PC-3 (cell line): Measurements from ENCODE around the gene HPN. TPM values are rescaled to one million over a fixed set of nuclear protein-coding genes. Genes with fewer than 3 reads are reported as not detected.

Experiments used
- ATAC-seq: fragments of 200-7000 bp; cut with Tn5 transposase; 2 replicates; pipeline ENCODE4 v1.9.1; 2020; ENCODE audit warnings: mild to moderate bottlenecking, moderate library complexity
- BruUV-seq: library from RNA; stranded (reverse); fragments of 400-500 nt; replicated peaks from 2 replicates; lab custom pipeline; 2021; lab: Mats Ljungman, UMichigan
- CTCF ChIA-PET: fragments of 300-600 bp; sonication (Branson Sonifier 250); formaldehyde crosslinking; loops from one replicate; lab custom pipeline; 2022; ENCODE audit warnings: antibody characterized with exemption; lab: Charles Lee
- POLR2A ChIA-PET: fragments of 300-600 bp; sonication (Branson Sonifier 250); formaldehyde crosslinking; loops from one replicate; lab custom pipeline; 2022; ENCODE audit warnings: antibody characterized with exemption; ENCODE audit not compliant: unreplicated experiment; lab: Charles Lee
- DNase-seq: peaks from one replicate; pipeline ENCODE4 v3.0.0-alpha.2; 2015
- H2AFZ ChIP-seq: fragments of 300-600 bp; sonication (generic); 2 replicates; pipeline ENCODE4 v1.6.0; 2016; ENCODE audit warnings: antibody characterized with exemption, low read length
- H3F3A ChIP-seq: fragments of 300-600 bp; sonication (generic); one replicate; pipeline ENCODE4 v1.6.0; 2017; ENCODE audit warnings: antibody characterized with exemption, low read length, control low read depth, mild to moderate bottlenecking; ENCODE audit not compliant: unreplicated experiment
- H3K27ac ChIP-seq: fragments of 300-600 bp; sonication (generic); 2 replicates; pipeline ENCODE4 v1.5.1; 2016; ENCODE audit warnings: mild to moderate bottlenecking, low read length
- H3K27me3 ChIP-seq: fragments of 300-600 bp; sonication (generic); 2 replicates; pipeline ENCODE4 v1.6.1; 2016; ENCODE audit warnings: low read length, mixed read lengths
- H3K36me3 ChIP-seq: fragments of 300-600 bp; sonication (generic); 2 replicates; pipeline ENCODE4 v1.6.1; 2016; ENCODE audit warnings: low read depth, mixed run types, low read length, mixed read lengths
- H3K4me1 ChIP-seq: fragments of 300-600 bp; sonication (generic); 2 replicates; pipeline ENCODE4 v1.5.1; 2016; ENCODE audit warnings: low read length; ENCODE audit not compliant: insufficient read depth
- H3K4me2 ChIP-seq: fragments of 300-600 bp; sonication (generic); 2 replicates; pipeline ENCODE4 v1.6.0; 2016; ENCODE audit warnings: low read length
- H3K4me3 ChIP-seq: fragments of 300-600 bp; sonication (generic); 2 replicates; pipeline ENCODE4 v1.5.1; 2016; ENCODE audit warnings: mild to moderate bottlenecking, low read length, mixed read lengths
- H3K79me2 ChIP-seq: fragments of 300-600 bp; sonication (generic); 2 replicates; pipeline ENCODE4 v1.6.1; 2017; ENCODE audit warnings: low read length, mixed read lengths
- H3K9ac ChIP-seq: fragments of 300-600 bp; sonication (generic); 2 replicates; pipeline ENCODE4 v1.6.0; 2016; ENCODE audit warnings: mild to moderate bottlenecking, low read length
- H3K9me2 ChIP-seq: fragments of 300-600 bp; sonication (generic); replicated peaks from 2 replicates; pipeline ENCODE4 v1.6.1; 2016; ENCODE audit warnings: mixed run types, low read length, mixed read lengths
- H3K9me3 ChIP-seq: fragments of 300-600 bp; sonication (generic); 2 replicates; pipeline ENCODE4 v1.6.1; 2016; ENCODE audit warnings: low read length, mixed read lengths
- H4K20me1 ChIP-seq: fragments of 300-600 bp; sonication (generic); 2 replicates; pipeline ENCODE4 v1.6.1; 2016; ENCODE audit warnings: low read length, mixed read lengths
- EZH2 ChIP-seq: fragments of 300-600 bp; sonication (generic); IDR thresholded peaks from one replicate; pipeline ENCODE4 v1.6.1; 2017; ENCODE audit warnings: antibody characterized with exemption, mild to moderate bottlenecking, low read length; ENCODE audit not compliant: unreplicated experiment
- EZH2phosphoT487 ChIP-seq: fragments of 300-600 bp; sonication (generic); IDR thresholded peaks from 2 replicates; pipeline ENCODE4 v1.6.1; 2018; ENCODE audit warnings: mild to moderate bottlenecking, antibody characterized with exemption, low read length, borderline replicate concordance
- intact Hi-C: fragments of 100-400 bp; cut with micrococcal nuclease; formaldehyde crosslinking; loops from 2 replicates; pipeline ENCODE4 v1.9.0; 2023
- total RNA-seq: library from RNA; depleted of rRNA; stranded (reverse); fragments of >200 nt; gene quantifications from 2 replicates; pipeline ENCODE4 v1.2.3, GENCODE V29; 2014
- TF ChIP-seq, protein P1 (sequence below): fragments of 300-600 bp; sonication (generic); conservative IDR thresholded peaks from 2 replicates; pipeline ENCODE4 v1.5.1; 2017; ENCODE audit warnings: antibody characterized with exemption, low read depth, mild to moderate bottlenecking, low read length

The HPN gene
- total RNA-seq, 1 experiment from 2014 or later, result 0.18 TPM

DNA sequence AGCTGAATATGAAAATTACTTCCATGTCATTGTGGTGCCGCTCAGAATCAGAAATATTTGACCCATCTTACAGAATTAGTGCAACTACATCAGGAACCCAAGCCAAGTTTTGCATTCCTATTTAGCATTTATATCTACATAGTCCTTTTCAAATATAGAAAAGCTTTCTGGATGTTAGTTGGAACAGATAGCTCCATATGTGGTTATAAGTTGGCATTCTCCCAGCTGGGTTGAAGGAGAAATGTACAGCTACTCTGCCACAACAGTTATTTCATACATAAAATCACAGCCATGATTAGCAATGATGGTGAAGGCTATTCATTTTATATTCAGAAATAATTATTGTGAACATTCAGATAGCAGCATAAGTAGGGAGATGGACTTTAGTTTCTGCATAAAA, 28.2 kb downstream of the HPN start:
- TF ChIP-seq EZH2, result no peak
- no peak for TF ChIP-seq EZH2phosphoT487
- H3K9ac ChIP-seq, result no peak overlapping the region
- H3K4me3 ChIP-seq, result no peak overlapping the region
- H2AFZ ChIP-seq, result no peak overlapping the region
- H4K20me1 ChIP-seq, result no peaks in the 10 kb centered on the region
- no peaks in the 10 kb centered on the region for H3K36me3 ChIP-seq
- no peaks in the 10 kb centered on the region for H3F3A ChIP-seq
- POLR2A ChIA-PET, result no interaction called here
- no peaks in the 10 kb centered on the region for H3K79me2 ChIP-seq
- H3K4me1 ChIP-seq, result peaks cover 11% of the 10 kb centered on the region
- H3K27me3 ChIP-seq, result no peaks in the 10 kb centered on the region
- H3K4me2 ChIP-seq, result no peak overlapping the region
- ATAC-seq (no peak), DNase-seq (no peak)
- no peaks in the 10 kb centered on the region for H3K9me2 ChIP-seq
- intact Hi-C loops, result loop anchor here (5.0 kb wide), 1 partner anchor 73 kb away; the partner anchor contains the start of gene FXYD7
- H3K27ac ChIP-seq, result no peak overlapping the region
- H3K9me3 ChIP-seq, result no peaks in the 10 kb centered on the region
- no TSS peak for BruUV-seq
- CTCF ChIA-PET, result no interaction called here

DNA sequence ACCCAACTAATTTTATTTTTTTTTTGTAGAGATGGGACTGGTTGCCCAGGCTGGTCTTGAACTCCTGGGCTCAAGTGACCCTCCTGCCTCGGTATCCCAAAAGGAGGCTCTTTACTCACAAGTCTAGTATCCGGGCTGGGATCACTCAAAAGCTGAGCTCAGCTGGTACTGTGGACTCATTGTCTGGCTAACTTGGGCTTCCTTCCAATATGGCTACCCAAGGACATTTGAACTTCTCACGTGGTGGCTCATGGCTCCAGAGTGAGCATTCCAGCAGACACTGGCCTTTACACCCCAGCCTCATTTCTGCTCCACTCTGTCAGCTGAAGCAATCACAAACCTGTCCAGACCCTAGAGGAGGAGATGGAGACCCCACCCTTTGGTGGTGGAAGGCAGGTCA, 28.9 kb downstream of the HPN start:
- ATAC-seq (no peak), DNase-seq (no peak)
- POLR2A ChIA-PET, result no interaction called here
- no peaks in the 10 kb centered on the region for H4K20me1 ChIP-seq
- no peak overlapping the region for H3K27ac ChIP-seq
- H2AFZ ChIP-seq, result no peak overlapping the region
- no peak overlapping the region for H3K9ac ChIP-seq
- H3K9me2 ChIP-seq, result no peaks in the 10 kb centered on the region
- no peaks in the 10 kb centered on the region for H3K27me3 ChIP-seq
- H3K79me2 ChIP-seq, result no peaks in the 10 kb centered on the region
- no TSS peak for BruUV-seq
- no peaks in the 10 kb centered on the region for H3F3A ChIP-seq
- CTCF ChIA-PET, result no interaction called here
- TF ChIP-seq EZH2 (no peak), EZH2phosphoT487 (no peak)
- TF ChIP-seq, protein P1, sequence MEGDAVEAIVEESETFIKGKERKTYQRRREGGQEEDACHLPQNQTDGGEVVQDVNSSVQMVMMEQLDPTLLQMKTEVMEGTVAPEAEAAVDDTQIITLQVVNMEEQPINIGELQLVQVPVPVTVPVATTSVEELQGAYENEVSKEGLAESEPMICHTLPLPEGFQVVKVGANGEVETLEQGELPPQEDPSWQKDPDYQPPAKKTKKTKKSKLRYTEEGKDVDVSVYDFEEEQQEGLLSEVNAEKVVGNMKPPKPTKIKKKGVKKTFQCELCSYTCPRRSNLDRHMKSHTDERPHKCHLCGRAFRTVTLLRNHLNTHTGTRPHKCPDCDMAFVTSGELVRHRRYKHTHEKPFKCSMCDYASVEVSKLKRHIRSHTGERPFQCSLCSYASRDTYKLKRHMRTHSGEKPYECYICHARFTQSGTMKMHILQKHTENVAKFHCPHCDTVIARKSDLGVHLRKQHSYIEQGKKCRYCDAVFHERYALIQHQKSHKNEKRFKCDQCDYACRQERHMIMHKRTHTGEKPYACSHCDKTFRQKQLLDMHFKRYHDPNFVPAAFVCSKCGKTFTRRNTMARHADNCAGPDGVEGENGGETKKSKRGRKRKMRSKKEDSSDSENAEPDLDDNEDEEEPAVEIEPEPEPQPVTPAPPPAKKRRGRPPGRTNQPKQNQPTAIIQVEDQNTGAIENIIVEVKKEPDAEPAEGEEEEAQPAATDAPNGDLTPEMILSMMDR, result no peak
- peaks cover 11% of the 10 kb centered on the region for H3K4me1 ChIP-seq
- intact Hi-C loops, result no loop called here
- H3K4me2 ChIP-seq, result no peak overlapping the region
- no peaks in the 10 kb centered on the region for H3K36me3 ChIP-seq
- no peaks in the 10 kb centered on the region for H3K9me3 ChIP-seq
- no peak overlapping the region for H3K4me3 ChIP-seq

DNA sequence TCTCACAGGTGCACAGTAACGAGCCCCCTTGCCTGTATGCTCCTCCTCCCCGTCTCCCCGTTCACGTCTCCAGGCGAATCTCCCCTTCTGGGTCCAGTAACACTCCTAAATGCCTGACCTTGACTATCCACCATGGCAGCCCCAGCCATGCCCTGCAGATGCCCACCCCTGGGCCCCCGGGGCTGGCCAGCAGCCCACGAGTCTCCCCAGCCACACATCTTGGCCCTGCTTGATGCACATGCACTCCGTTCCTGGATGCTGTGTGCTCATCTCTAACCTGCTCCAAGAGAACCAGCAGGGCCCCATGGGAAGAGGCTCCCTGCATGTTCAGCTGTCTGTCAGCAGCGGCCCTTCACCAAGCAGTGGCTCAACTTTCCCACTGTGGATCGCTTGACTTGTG, 32.0 kb downstream of the HPN start:
- TF ChIP-seq EZH2, result no peak
- H3K27ac ChIP-seq, result no peak overlapping the region
- ATAC-seq, result no peak
- H3K27me3 ChIP-seq, result no peaks in the 10 kb centered on the region
- intact Hi-C loops, result no loop called here
- BruUV-seq, result no TSS peak
- no peak overlapping the region for H3K4me3 ChIP-seq
- H3K79me2 ChIP-seq, result no peaks in the 10 kb centered on the region
- no peaks in the 10 kb centered on the region for H3F3A ChIP-seq
- no peaks in the 10 kb centered on the region for H3K9me2 ChIP-seq
- H2AFZ ChIP-seq, result no peak overlapping the region
- no peak overlapping the region for H3K4me2 ChIP-seq
- no peak for DNase-seq
- ChIA-PET POLR2A (no interaction called here), CTCF (no interaction called here)
- no peaks in the 10 kb centered on the region for H3K9me3 ChIP-seq
- peaks cover 5% of the 10 kb centered on the region for H3K4me1 ChIP-seq
- no peak overlapping the region for H3K9ac ChIP-seq
- H4K20me1 ChIP-seq, result no peaks in the 10 kb centered on the region
- no peaks in the 10 kb centered on the region for H3K36me3 ChIP-seq

DNA sequence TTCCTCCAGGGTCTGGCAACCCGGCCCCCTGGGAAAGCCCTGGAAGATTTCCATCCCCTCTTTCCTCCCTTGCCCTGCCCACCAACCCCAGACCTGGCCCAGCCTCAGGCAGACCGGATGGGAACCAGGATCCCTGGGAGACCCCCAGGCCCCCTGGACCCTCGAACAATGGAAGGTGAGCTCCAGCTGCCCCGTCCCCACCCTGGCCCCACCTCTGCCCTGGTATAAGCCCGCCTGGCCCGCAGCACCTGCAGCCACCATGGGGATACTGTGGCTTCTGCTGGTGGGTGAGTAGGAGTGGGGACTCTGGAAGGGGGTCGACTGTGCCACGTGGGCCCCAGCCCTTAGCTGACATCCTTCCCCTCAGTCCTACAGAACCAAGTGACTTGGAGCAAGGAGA, 32.4 kb downstream of the HPN start:
- H3K4me1 ChIP-seq, result peaks cover under 1% of the 10 kb centered on the region; the same call in 1 of the 2 replicates
- no peak overlapping the region for H3K4me2 ChIP-seq
- no peaks in the 10 kb centered on the region for H3K36me3 ChIP-seq
- H3K4me3 ChIP-seq, result no peak overlapping the region
- H4K20me1 ChIP-seq, result no peaks in the 10 kb centered on the region
- POLR2A ChIA-PET, result no interaction called here
- TF ChIP-seq, protein P1, result no peak
- TF ChIP-seq EZH2phosphoT487 (no peak), EZH2 (no peak)
- ATAC-seq, result no peak
- no peak for DNase-seq
- no peaks in the 10 kb centered on the region for H3K27me3 ChIP-seq
- no peak overlapping the region for H3K9ac ChIP-seq
- intact Hi-C loops, result no loop called here
- CTCF ChIA-PET, result no interaction called here
- H3K9me3 ChIP-seq, result no peaks in the 10 kb centered on the region
- BruUV-seq, result no TSS peak
- H3K9me2 ChIP-seq, result no peaks in the 10 kb centered on the region
- no peak overlapping the region for H2AFZ ChIP-seq
- no peaks in the 10 kb centered on the region for H3F3A ChIP-seq
- no peaks in the 10 kb centered on the region for H3K79me2 ChIP-seq
- H3K27ac ChIP-seq, result no peak overlapping the region
